Endothelial cell of umbilical vein (primary cell): ENCODE data around the gene RNF168. TPM values are rescaled to one million over a fixed set of nuclear protein-coding genes. Genes with fewer than 3 reads are reported as not detected.

Experiments
- BruUV-seq: library from RNA; stranded (reverse); fragments of 400-500 nt; replicated peaks from 2 replicates; lab custom pipeline; 2021; lab: Mats Ljungman, UMichigan
- CTCF ChIA-PET: fragments of 300-600, 350-600 bp; sonication (Branson Sonifier 250); formaldehyde crosslinking; loops from one replicate; lab custom pipeline; 2021; ENCODE audit warnings: antibody characterized with exemption, inconsistent platforms; lab: Charles Lee
- POLR2A ChIA-PET: fragments of 300-600, 350-600 bp; sonication (Branson Sonifier 250); formaldehyde crosslinking; loops from one replicate; lab custom pipeline; 2021; ENCODE audit warnings: antibody characterized with exemption, inconsistent platforms; lab: Charles Lee
- DNase-seq: peaks from one replicate; pipeline ENCODE4 v3.0.0-alpha.2; 2011; ENCODE audit warnings: low read depth, low spot score
- FAIRE-seq: peaks from 2 replicates; lab custom pipeline; 2011; peaks lifted over from hg19 to GRCh38; lab: Jason Lieb, UNC
- H2AFZ ChIP-seq: 2 replicates; pipeline ENCODE4 v1.6.0; 2012; ENCODE audit warnings: low read depth, low read length, control low read depth, inconsistent platforms
- H3K27ac ChIP-seq: 2 replicates; pipeline ENCODE4 v1.5.1; 2011; ENCODE audit warnings: low read depth, mild to moderate bottlenecking, control low read depth, low read length, moderate library complexity; ENCODE audit not compliant: insufficient read depth
- H3K27me3 ChIP-seq, 2 experiments: 2 replicates each; pipeline versions ENCODE4 v1.6.0 to v1.6.1; 2011; ENCODE audit warnings: low read length in 2 of 2, mixed read lengths in 1 of 2; ENCODE audit not compliant: control insufficient read depth in 2 of 2, insufficient read depth in 2 of 2
- H3K36me3 ChIP-seq, 2 experiments: 2 replicates in 1 of 2; 3 replicates in 1 of 2; pipeline ENCODE4 v1.5.1; 2011; ENCODE audit warnings: low read length in 2 of 2, mild to moderate bottlenecking in 1 of 2, moderate library complexity in 1 of 2; ENCODE audit not compliant: control insufficient read depth in 2 of 2, insufficient read depth in 2 of 2; ENCODE audit errors: extremely low read depth in 1 of 2
- H3K4me1 ChIP-seq: 3 replicates; pipeline ENCODE4 v1.5.1; 2011; ENCODE audit warnings: mild to moderate bottlenecking, low read length; ENCODE audit not compliant: control insufficient read depth, insufficient read depth; ENCODE audit errors: extremely low read depth
- H3K4me2 ChIP-seq: 2 replicates; pipeline ENCODE4 v1.6.1; 2011; ENCODE audit warnings: low read length, control low read depth, mixed read lengths; ENCODE audit not compliant: insufficient read depth
- H3K4me3 ChIP-seq, 3 experiments: fragments of 200-600 bp in 1 of 3; sonication (generic), shearing (Covaris generic) in 1 of 3; replicated peaks in 1 of 3; 2 replicates each; pipeline ENCODE4 v1.5.1; 2011 to 2016; ENCODE audit warnings: control low read depth in 3 of 3, low read length in 3 of 3, mild to moderate bottlenecking in 2 of 3, inconsistent platforms in 1 of 3, low read depth in 1 of 3, moderate library complexity in 1 of 3; ENCODE audit not compliant: insufficient read depth in 1 of 3
- H3K79me2 ChIP-seq: 2 replicates; pipeline ENCODE4 v1.6.0; 2012; ENCODE audit warnings: low read length, inconsistent platforms; ENCODE audit not compliant: control insufficient read depth, insufficient read depth
- H3K9ac ChIP-seq: replicated peaks from 2 replicates; pipeline ENCODE3; 2011; ENCODE audit warnings: low read length, control low read depth; ENCODE audit not compliant: insufficient read depth; ENCODE audit errors: extremely low read depth
- H3K9me1 ChIP-seq: replicated peaks from 3 replicates; pipeline ENCODE4 v1.6.0; 2011; ENCODE audit warnings: mild to moderate bottlenecking, low read length; ENCODE audit not compliant: control insufficient read depth, insufficient read depth; ENCODE audit errors: extremely low read depth
- H3K9me3 ChIP-seq: replicated peaks from 2 replicates; pipeline ENCODE4 v1.5.1; 2012; ENCODE audit warnings: low read length, inconsistent platforms; ENCODE audit not compliant: control insufficient read depth, insufficient read depth
- H4K20me1 ChIP-seq: replicated peaks from 2 replicates; pipeline ENCODE3; 2011; ENCODE audit warnings: mild to moderate bottlenecking, low read length; ENCODE audit not compliant: control insufficient read depth, insufficient read depth; ENCODE audit errors: extremely low read depth
- EZH2 ChIP-seq: IDR thresholded peaks from 2 replicates; pipeline ENCODE4 v1.6.1; 2012; ENCODE audit warnings: borderline replicate concordance, low read depth, mild to moderate bottlenecking, moderate library complexity, low read length, inconsistent platforms; ENCODE audit not compliant: severe bottlenecking
- FOS ChIP-seq: IDR thresholded peaks from 2 replicates; pipeline ENCODE4 v1.6.1; 2011; ENCODE audit warnings: mild to moderate bottlenecking, low read length, moderate library complexity, borderline replicate concordance; ENCODE audit not compliant: insufficient read depth
- GATA2 ChIP-seq: IDR thresholded peaks from 2 replicates; pipeline ENCODE4 v1.7.0; 2011; ENCODE audit warnings: low read depth, mild to moderate bottlenecking, moderate library complexity, mixed read lengths, low read length; ENCODE audit not compliant: insufficient read length, insufficient read depth
- JUN ChIP-seq: IDR thresholded peaks from 2 replicates; pipeline ENCODE4 v1.6.1; 2011; ENCODE audit warnings: borderline replicate concordance, low read depth; ENCODE audit not compliant: insufficient read length, insufficient read depth
- MYC ChIP-seq: IDR thresholded peaks from one replicate; pipeline ENCODE4 v1.6.1; 2011; ENCODE audit warnings: mild to moderate bottlenecking, low read depth, low read length
- POLR2A ChIP-seq: IDR thresholded peaks from 2 replicates; pipeline ENCODE4 v1.6.1; 2012; ENCODE audit warnings: low read depth, mild to moderate bottlenecking, control low read depth, low read length
- POLR2AphosphoS5 ChIP-seq: IDR thresholded peaks from 2 replicates; pipeline ENCODE4 v1.6.1; 2012; ENCODE audit warnings: low read depth, mild to moderate bottlenecking, control low read depth, low read length, moderate library complexity; ENCODE audit not compliant: insufficient read depth
- dilution Hi-C: fragments of 300-500 bp; cut with MboI; formaldehyde crosslinking; loops from one replicate; pipeline ENCODE4 v1.15.0; 2019; ENCODE audit warnings: low sequenced_read_pairs; ENCODE audit not compliant: extremely low pct_ligation_motif_present
- intact Hi-C: fragments of 100-400 bp; cut with micrococcal nuclease; formaldehyde crosslinking; loops from one replicate; pipeline ENCODE4 v1.10.0; 2022
- polyA plus RNA-seq, 4 experiments: library from polyadenylated mRNA; depleted of rRNA in 3 of 4; stranded (reverse) in 3 of 4; unstranded in 1 of 4; fragments of >200 nt; gene quantifications; 2 replicates each; pipeline versions ENCODE4 v1.2.1 to v1.2.3, GENCODE V29; 2011 to 2012; ENCODE audit warnings: missing spikeins in 1 of 4
- total RNA-seq: library from RNA; stranded (reverse); gene quantifications from 2 replicates; pipeline ENCODE4 v1.2.3, GENCODE V29; 2021
- TF ChIP-seq, protein P1 (sequence below), 2 donors: IDR thresholded peaks; 1 replicate in 1 of 2; 2 replicates in 1 of 2; pipeline ENCODE4 v1.5.1; 2011; ENCODE audit warnings: low read length in 2 of 2, mild to moderate bottlenecking in 2 of 2, moderate library complexity in 2 of 2, control low read depth in 1 of 2, inconsistent platforms in 1 of 2, low read depth in 1 of 2; ENCODE audit not compliant: insufficient read depth in 1 of 2; ENCODE audit errors: extremely low read depth in 1 of 2
- TF ChIP-seq, protein P2 (sequence below): IDR thresholded peaks from 2 replicates; pipeline ENCODE4 v1.6.1; 2011; ENCODE audit not compliant: insufficient read depth, insufficient read length

The RNF168 gene
- total and polyA plus RNA-seq, 2 donors (not counting 3 experiments of a cell fraction or from before 2014, with no cell fraction given), result 4.0 to 32.9 TPM

DNA sequence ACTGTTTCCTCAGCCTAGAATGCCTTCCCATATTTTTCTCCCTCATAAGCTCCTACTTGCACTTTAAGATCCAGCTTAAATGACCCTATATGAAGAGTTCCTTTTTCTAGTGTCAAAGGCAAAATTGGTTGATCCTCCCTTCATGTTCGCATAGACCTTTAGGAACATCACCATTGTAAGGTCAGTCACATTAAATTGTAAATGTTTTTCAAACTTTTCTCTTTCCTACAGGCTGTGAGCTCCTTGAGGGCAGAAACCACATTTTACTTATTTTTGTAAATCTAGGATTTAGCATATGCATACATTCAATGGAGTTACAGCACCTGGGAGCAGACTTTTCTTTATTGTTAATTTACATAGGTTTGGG lies 10.8 kb upstream of the RNF168 start:
- Histone ChIP-seq H3K9me1 (no peaks in the 10 kb centered on the region), H3K9ac (no peak overlapping the region), H3K4me2 (no peak overlapping the region), H2AFZ (no peak overlapping the region), H3K36me3 (no peaks in the 10 kb centered on the region), H3K27ac (no peak overlapping the region), H3K9me3 (no peaks in the 10 kb centered on the region), H3K4me3 (no peak overlapping the region), H3K79me2 (no peaks in the 10 kb centered on the region), H3K4me1 (no peaks in the 10 kb centered on the region), H3K27me3 (peaks cover 1% of the 10 kb centered on the region in 2 experiments), H4K20me1 (no peaks in the 10 kb centered on the region)
- CTCF ChIA-PET, result interaction anchor here (0.6 to 3.0 kb wide), 3 partner anchors 8 to 273 kb away, joined by 3 to 16 read pairs (median 4); no protein-coding TSS in a partner anchor
- TF ChIP-seq POLR2AphosphoS5, result no peak
- intact Hi-C loops, result no loop called here
- dilution Hi-C loops, result no loop called here
- BruUV-seq, result no TSS peak
- no peak for FAIRE-seq
- POLR2A ChIA-PET, result no interaction called here
- DNase-seq, result no peak

DNA sequence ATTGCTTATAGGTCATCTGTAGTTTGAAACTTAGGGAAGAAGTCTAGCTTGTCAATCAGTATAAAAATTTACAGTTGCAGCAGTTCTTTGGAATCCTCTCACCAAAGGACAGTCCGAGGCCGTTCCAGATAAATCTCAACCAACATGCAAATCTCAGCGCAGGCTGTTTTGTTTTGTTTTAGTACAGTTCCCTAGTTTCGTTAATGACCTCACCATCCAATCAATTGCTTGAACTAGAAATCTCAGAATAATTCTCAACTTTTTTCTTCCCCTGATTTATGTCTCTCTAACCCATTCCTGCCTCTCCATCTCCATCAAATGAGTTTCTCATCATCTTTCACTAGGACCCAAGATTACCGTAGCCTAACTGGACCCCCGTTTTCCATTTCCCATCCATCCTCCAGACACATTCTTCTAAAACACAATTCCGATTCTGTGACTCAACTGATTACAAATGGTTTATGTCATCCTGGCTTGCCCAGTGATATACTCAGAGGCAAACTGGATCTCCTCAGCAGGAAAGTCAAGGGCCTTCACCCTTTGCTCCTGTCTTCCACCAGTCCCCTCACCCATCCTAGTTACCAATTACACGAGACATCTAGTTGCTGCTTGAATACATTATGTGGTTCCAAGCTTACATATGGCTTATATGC lies 10.3 kb upstream of the RNF168 start:
- H3K36me3 ChIP-seq, result no peaks in the 10 kb centered on the region
- TF ChIP-seq JUN (no peak), MYC (no peak), EZH2 (no peak), FOS (no peak), GATA2 (no peak), POLR2AphosphoS5 (no peak), POLR2A (no peak)
- TF ChIP-seq, protein P1, sequence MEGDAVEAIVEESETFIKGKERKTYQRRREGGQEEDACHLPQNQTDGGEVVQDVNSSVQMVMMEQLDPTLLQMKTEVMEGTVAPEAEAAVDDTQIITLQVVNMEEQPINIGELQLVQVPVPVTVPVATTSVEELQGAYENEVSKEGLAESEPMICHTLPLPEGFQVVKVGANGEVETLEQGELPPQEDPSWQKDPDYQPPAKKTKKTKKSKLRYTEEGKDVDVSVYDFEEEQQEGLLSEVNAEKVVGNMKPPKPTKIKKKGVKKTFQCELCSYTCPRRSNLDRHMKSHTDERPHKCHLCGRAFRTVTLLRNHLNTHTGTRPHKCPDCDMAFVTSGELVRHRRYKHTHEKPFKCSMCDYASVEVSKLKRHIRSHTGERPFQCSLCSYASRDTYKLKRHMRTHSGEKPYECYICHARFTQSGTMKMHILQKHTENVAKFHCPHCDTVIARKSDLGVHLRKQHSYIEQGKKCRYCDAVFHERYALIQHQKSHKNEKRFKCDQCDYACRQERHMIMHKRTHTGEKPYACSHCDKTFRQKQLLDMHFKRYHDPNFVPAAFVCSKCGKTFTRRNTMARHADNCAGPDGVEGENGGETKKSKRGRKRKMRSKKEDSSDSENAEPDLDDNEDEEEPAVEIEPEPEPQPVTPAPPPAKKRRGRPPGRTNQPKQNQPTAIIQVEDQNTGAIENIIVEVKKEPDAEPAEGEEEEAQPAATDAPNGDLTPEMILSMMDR (IDR thresholded peaks at IDR 0.05; ENCODE audit: extremely low read depth in 1 of 2, insufficient read depth in 1 of 2, low read depth in 1 of 2, low read length in 2 of 2), result no peak
- TF ChIP-seq, protein P2, sequence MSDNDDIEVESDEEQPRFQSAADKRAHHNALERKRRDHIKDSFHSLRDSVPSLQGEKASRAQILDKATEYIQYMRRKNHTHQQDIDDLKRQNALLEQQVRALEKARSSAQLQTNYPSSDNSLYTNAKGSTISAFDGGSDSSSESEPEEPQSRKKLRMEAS, result no peak
- FAIRE-seq (no peak), DNase-seq (no peak)
- ChIA-PET CTCF (interaction anchor here (0.6 to 3.0 kb wide), 4 partner anchors 9 to 273 kb away, joined by 3 to 16 read pairs (median 4); no protein-coding TSS in a partner anchor), POLR2A (no interaction called here)
- no peak overlapping the region for H2AFZ ChIP-seq
- H3K27me3 ChIP-seq, result peaks cover 1 to 3% of the 10 kb centered on the region in 2 experiments
- H3K4me2 ChIP-seq, result no peak overlapping the region
- H3K27ac ChIP-seq, result no peak overlapping the region
- no peaks in the 10 kb centered on the region for H3K9me3 ChIP-seq
- intact Hi-C loops (no loop called here), dilution Hi-C loops (no loop called here)
- H3K4me3 ChIP-seq, result no peak overlapping the region
- no peaks in the 10 kb centered on the region for H3K9me1 ChIP-seq
- H3K9ac ChIP-seq, result no peak overlapping the region
- no TSS peak for BruUV-seq
- H3K4me1 ChIP-seq, result no peaks in the 10 kb centered on the region
- no peaks in the 10 kb centered on the region for H3K79me2 ChIP-seq
- no peaks in the 10 kb centered on the region for H4K20me1 ChIP-seq
